Loucy (cell line): ENCODE data around the gene GRIN2A.

Experiments used
- H2AFZ ChIP-seq: fragments of 200-600 bp; sonication (generic); 2 replicates; pipeline ENCODE4 v1.6.0; 2016; ENCODE audit warnings: antibody characterized with exemption, mild to moderate bottlenecking, low read length, moderate library complexity
- H3F3A ChIP-seq: fragments of 200-600 bp; 2 replicates; pipeline ENCODE4 v1.6.0; 2016; ENCODE audit warnings: antibody characterized with exemption, low read depth, mild to moderate bottlenecking
- H3K27me3 ChIP-seq: fragments of 200-600 bp; sonication (generic); 2 replicates; pipeline ENCODE4 v1.6.1; 2014; ENCODE audit warnings: low read length, mild to moderate bottlenecking; ENCODE audit not compliant: insufficient read depth, poor library complexity, severe bottlenecking
- H3K36me3 ChIP-seq: fragments of 200-600 bp; sonication (generic); 2 replicates; pipeline ENCODE4 v1.6.1; 2016; ENCODE audit warnings: low read length; ENCODE audit not compliant: insufficient read depth
- H3K4me1 ChIP-seq: fragments of 200-600 bp; sonication (generic); 2 replicates; pipeline ENCODE4 v1.5.1; 2014; ENCODE audit warnings: low read length, mild to moderate bottlenecking; ENCODE audit not compliant: insufficient read depth, poor library complexity, severe bottlenecking
- H3K4me2 ChIP-seq: fragments of 200-600 bp; sonication (generic); 2 replicates; pipeline ENCODE4 v1.6.0; 2014; ENCODE audit warnings: antibody characterized with exemption, low read length, low read depth, mild to moderate bottlenecking; ENCODE audit not compliant: poor library complexity, severe bottlenecking
- H3K4me3 ChIP-seq: fragments of 200-600 bp; sonication (generic); 2 replicates; pipeline ENCODE4 v1.5.1; 2014; ENCODE audit warnings: low read length, mild to moderate bottlenecking, mixed read lengths; ENCODE audit not compliant: poor library complexity, severe bottlenecking
- H3K79me2 ChIP-seq: fragments of 200-600 bp; sonication (generic); 2 replicates; pipeline ENCODE4 v1.6.1; 2014; ENCODE audit warnings: low read length; ENCODE audit not compliant: insufficient read depth
- H3K9ac ChIP-seq: fragments of 200-600 bp; sonication (generic); 2 replicates; pipeline ENCODE4 v1.6.0; 2014; ENCODE audit warnings: mild to moderate bottlenecking, low read depth, low read length, moderate library complexity; ENCODE audit not compliant: poor library complexity, severe bottlenecking
- H3K9me2 ChIP-seq: fragments of 200-600 bp; sonication (generic); replicated peaks from 2 replicates; pipeline ENCODE4 v1.6.1; 2016; ENCODE audit warnings: low read depth, low read length, mixed read lengths
- H3K9me3 ChIP-seq: fragments of 200-600 bp; sonication (generic); 2 replicates; pipeline ENCODE4 v1.6.1; 2014; ENCODE audit warnings: mild to moderate bottlenecking, antibody characterized with exemption, low read length, low read depth; ENCODE audit not compliant: insufficient read depth
- H4K20me1 ChIP-seq: fragments of 200-600 bp; sonication (generic); 2 replicates; pipeline ENCODE4 v1.6.0; 2014; ENCODE audit warnings: antibody characterized with exemption, low read length, mild to moderate bottlenecking; ENCODE audit not compliant: insufficient read depth, poor library complexity, severe bottlenecking
- CTCF ChIP-seq: fragments of 200-600 bp; sonication (generic); conservative IDR thresholded peaks from 2 replicates; pipeline ENCODE4 v1.5.1; 2014; ENCODE audit warnings: mild to moderate bottlenecking, antibody characterized with exemption, low read length
- EZH2phosphoT487 ChIP-seq: fragments of 200-600 bp; IDR thresholded peaks from 2 replicates; pipeline ENCODE4 v1.6.1; 2018; ENCODE audit warnings: antibody characterized with exemption, mild to moderate bottlenecking, moderate library complexity, borderline replicate concordance

GRIN2A gene

DNA sequence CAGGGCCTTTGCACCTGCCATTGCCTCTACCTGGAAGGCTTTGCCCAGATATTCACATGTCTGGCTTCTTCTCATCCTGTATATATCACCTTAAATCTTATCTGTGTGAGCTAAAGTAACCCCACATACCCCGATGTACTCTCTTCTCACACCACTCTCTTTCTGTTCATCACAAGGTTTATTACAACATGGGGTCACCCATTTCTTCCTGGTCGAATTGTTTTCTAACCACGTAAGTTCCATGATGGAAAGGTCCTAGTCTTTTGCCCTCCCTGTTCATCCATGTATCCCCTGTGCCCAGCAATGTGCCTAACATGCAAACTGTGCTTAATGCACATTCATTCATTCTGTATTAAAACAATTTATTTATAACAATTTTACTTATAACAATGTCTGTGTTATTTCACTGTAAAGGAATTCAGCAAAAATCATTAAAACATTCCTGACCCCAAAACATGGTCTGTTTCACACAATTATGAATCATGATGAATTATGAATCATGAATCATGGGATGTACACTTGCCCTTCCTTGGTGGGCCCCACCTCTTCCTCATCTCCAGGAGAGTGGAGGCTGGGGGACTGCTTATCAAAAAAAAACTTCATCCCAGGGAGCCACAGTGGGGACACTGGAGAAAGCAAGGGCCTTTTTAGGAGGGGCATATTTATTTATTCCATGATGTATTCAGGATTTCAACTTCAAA lies 336.4 kb downstream of the GRIN2A start:
- H3K4me1 ChIP-seq, result no peaks in the 10 kb centered on the region
- H3K9me2 ChIP-seq, result no peaks in the 10 kb centered on the region
- H3K36me3 ChIP-seq, result no peaks in the 10 kb centered on the region
- H3K4me3 ChIP-seq, result no peak overlapping the region
- no peak for TF ChIP-seq CTCF
- no peak for TF ChIP-seq EZH2phosphoT487
- no peaks in the 10 kb centered on the region for H4K20me1 ChIP-seq
- no peaks in the 10 kb centered on the region for H3K9me3 ChIP-seq
- no peaks in the 10 kb centered on the region for H3F3A ChIP-seq
- no peaks in the 10 kb centered on the region for H3K27me3 ChIP-seq
- H3K4me2 ChIP-seq, result no peak overlapping the region
- H3K79me2 ChIP-seq, result no peaks in the 10 kb centered on the region
- H2AFZ ChIP-seq, result no peak overlapping the region
- no peak overlapping the region for H3K9ac ChIP-seq

GRCh38 chr16:9844361-9844760 lies 337.9 kb downstream of the GRIN2A start:
- Histone ChIP-seq H3K79me2 (no peaks in the 10 kb centered on the region), H3F3A (no peaks in the 10 kb centered on the region), H3K4me3 (no peak overlapping the region), H3K36me3 (no peaks in the 10 kb centered on the region), H3K4me2 (no peak overlapping the region), H4K20me1 (no peaks in the 10 kb centered on the region), H2AFZ (no peak overlapping the region), H3K9ac (no peak overlapping the region), H3K27me3 (no peaks in the 10 kb centered on the region), H3K9me2 (no peaks in the 10 kb centered on the region), H3K4me1 (no peaks in the 10 kb centered on the region), H3K9me3 (no peaks in the 10 kb centered on the region)
- TF ChIP-seq CTCF, result no peak
- no peak for TF ChIP-seq EZH2phosphoT487

DNA sequence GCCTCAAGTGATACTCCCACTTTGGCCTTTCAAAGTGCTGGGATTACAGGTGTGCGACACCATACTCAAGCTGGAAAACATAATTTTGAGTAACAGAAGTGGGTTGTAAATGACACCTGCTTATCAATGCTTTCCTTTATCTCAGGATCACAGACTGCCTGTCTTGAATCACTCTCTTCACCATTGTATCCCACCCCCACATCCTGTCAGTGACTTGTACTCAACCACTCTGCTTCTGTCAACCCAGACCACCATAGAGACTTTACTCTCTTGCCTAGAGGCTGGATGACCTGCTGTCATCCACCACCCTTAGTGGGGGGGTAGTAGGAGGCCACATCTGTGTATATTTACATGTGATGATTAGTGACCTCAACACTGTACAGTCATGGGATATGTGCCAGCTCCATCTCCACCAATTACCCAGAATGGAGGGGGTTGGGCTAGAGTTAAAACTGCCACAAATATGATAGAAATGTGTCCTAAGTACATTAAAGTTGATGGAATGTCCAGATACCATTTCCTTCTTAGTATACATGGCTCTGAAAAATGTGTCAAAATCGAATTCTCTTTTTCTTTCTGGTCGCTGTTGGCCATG lies 338.7 kb downstream of the GRIN2A start:
- no peak overlapping the region for H3K4me2 ChIP-seq
- no peak overlapping the region for H3K4me3 ChIP-seq
- no peaks in the 10 kb centered on the region for H3K36me3 ChIP-seq
- no peaks in the 10 kb centered on the region for H3K9me3 ChIP-seq
- no peak overlapping the region for H3K9ac ChIP-seq
- no peaks in the 10 kb centered on the region for H4K20me1 ChIP-seq
- H2AFZ ChIP-seq, result no peak overlapping the region
- no peaks in the 10 kb centered on the region for H3K27me3 ChIP-seq
- no peaks in the 10 kb centered on the region for H3K9me2 ChIP-seq
- H3K79me2 ChIP-seq, result no peaks in the 10 kb centered on the region
- TF ChIP-seq CTCF (no peak), EZH2phosphoT487 (no peak)
- no peaks in the 10 kb centered on the region for H3F3A ChIP-seq
- H3K4me1 ChIP-seq, result no peaks in the 10 kb centered on the region
